Measurements from ENCODE around the gene TNK2.
A peak's percentile ranks its signal among the peaks of the same experiment; 100 is the strongest.

Gene TNK2

GRCh38 chr3:195893516-195893915 lies 14.8 kb downstream of the TNK2 start (continued):
- no peak for TF ChIP-seq ZNF350 (tag by site-specific recombination; IDR thresholded peaks at IDR 0.05)

- ChIA-PET POLR2A (no interaction called here), CTCF (interaction anchor here (2.1 to 2.7 kb wide), 2 partner anchors 31 to 43 kb away, joined by 8 to 37 read pairs; no protein-coding TSS in a partner anchor)
- H3K27ac ChIP-seq (ENCODE audit: extremely low read depth, low read depth, low read length): no peak overlapping the region
- TF ChIP-seq ZFHX2 (tag by site-specific recombination; conservative IDR thresholded peaks at IDR 0.05) (0 out of 2 replicates have a peak, but pooled peaks have one; percentile 58), EGR2 (tag by site-specific recombination; IDR thresholded peaks at IDR 0.05; ENCODE audit: low read depth) (peak; percentile 13; the same call in 1 of the 2 replicates), KLF8 (tag by site-specific recombination; IDR thresholded peaks at IDR 0.05) (no peak)
- H3K4me1 ChIP-seq (ENCODE audit: control insufficient read depth, insufficient read depth, low read length): peaks cover 12% of the 10 kb centered on the region; the same call in 1 of the 2 replicates
- peaks cover 0 to 11% of the 10 kb centered on the region in 2 experiments; a peak in 1 of 3 replicates for H3K36me3 ChIP-seq (ENCODE audit: control insufficient read depth in 2 of 2, insufficient read depth in 1 of 2, low read length in 2 of 2)
- no peak overlapping the region for H3K4me3 ChIP-seq (ENCODE audit: low read depth, low read length)
- H3K9me3 ChIP-seq (ENCODE audit: control insufficient read depth, insufficient read depth, low read depth, low read length): no peaks in the 10 kb centered on the region
These were observed 15.3 kb downstream of the TNK2 start for GRCh38 chr3:195893044-195893395.

DNA sequence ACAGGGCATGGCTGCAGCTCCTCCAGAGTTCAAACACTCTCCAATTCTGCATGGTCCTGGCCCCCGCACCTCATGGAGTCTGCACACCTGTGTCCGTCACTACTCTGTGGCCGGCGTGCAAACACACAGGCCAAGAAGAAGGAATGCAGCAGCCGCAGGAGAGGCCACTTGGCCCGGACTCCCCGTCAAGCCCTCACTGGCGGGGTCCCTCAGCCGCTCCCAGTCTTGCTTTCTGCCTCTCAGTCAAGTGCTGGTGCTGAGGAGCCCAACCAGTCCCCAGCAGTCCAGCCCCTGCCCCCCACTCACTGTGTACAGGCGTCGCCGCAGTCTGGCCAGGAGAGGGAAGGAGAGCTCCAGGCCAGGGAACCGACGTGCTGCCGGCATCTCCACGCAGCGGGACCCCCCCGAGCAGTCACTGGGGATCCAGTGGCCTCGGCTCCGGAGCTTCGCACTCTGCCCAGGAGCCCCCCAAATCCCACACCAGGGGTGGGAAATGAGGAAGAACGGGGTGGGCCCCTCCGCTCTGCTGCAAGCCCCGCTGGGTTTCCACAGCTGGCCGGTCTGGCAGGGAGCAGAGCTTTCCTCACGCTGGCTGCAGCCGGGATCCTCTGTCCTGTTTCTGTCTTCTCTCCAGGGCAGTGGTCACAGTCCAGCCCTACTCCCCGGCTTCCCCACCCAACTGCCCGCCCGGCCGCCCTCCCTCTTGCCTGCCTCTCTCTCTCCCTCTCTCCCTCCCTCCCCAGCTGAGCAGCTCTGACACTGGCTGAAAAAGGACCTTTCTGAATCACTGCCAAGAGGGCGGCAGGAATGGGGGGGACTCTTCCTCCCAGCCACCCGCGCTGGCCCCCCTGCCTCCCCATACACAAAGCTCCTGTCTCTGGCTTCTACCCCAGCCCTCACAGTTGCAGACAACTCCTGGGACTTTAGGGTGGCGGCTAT lies 16.0 kb downstream of the TNK2 start:
- CTCF ChIA-PET: interaction anchor here (1.3 to 2.7 kb wide), 2 partner anchors 23 to 29 kb away, joined by 3 to 12 read pairs; no protein-coding TSS in a partner anchor

GRCh38 chr3:195891431-195892104 lies 16.8 kb downstream of the TNK2 start:
- no peaks in the 10 kb centered on the region for H3K9me3 ChIP-seq (ENCODE audit: control insufficient read depth, insufficient read depth, low read depth, low read length)
- no peak overlapping the region for H3K4me3 ChIP-seq (ENCODE audit: low read depth, low read length)
- peaks cover 0 to 22% of the 10 kb centered on the region in 2 experiments; a peak in 1 of 3 replicates for H3K36me3 ChIP-seq (ENCODE audit: control insufficient read depth in 2 of 2, insufficient read depth in 1 of 2, low read length in 2 of 2)
- peaks cover 3% of the 10 kb centered on the region; the same call in 1 of the 2 replicates for H3K4me1 ChIP-seq (ENCODE audit: control insufficient read depth, insufficient read depth, low read length)
- ChIA-PET CTCF (interaction anchor here (1.3 to 2.7 kb wide), 2 partner anchors 24 to 28 kb away, joined by 3 to 12 read pairs; no protein-coding TSS in a partner anchor), POLR2A (no interaction called here)
- TF ChIP-seq ZSCAN18 (tag by site-specific recombination; IDR thresholded peaks at IDR 0.05) (no peak), ZFP37 (tag by site-specific recombination; IDR thresholded peaks at IDR 0.05) (no peak), ZNF169 (tag by site-specific recombination; IDR thresholded peaks at IDR 0.05) (no peak), ZNF175 (tag by site-specific recombination; IDR thresholded peaks at IDR 0.05) (no peak), ZNF660 (tag by site-specific recombination; IDR thresholded peaks at IDR 0.05) (no peak), ZNF324 (tag by site-specific recombination; IDR thresholded peaks at IDR 0.05) (no peak), ZNF138 (tag by site-specific recombination; IDR thresholded peaks at IDR 0.05; ENCODE audit: borderline replicate concordance) (no peak)
- H3K27ac ChIP-seq (ENCODE audit: extremely low read depth, low read depth, low read length): no peak overlapping the region

More for the DNA sequence above, 16.0 kb downstream of the TNK2 start:
- Histone ChIP-seq H3K36me3 (ENCODE audit: control insufficient read depth in 2 of 2, insufficient read depth in 1 of 2, low read length in 2 of 2) (peaks cover 0 to 17% of the 10 kb centered on the region in 2 experiments; a peak in 1 of 3 replicates), H3K4me1 (ENCODE audit: control insufficient read depth, insufficient read depth, low read length) (peaks cover 8% of the 10 kb centered on the region; the same call in 1 of the 2 replicates), H3K27ac (ENCODE audit: extremely low read depth, low read depth, low read length) (no peak overlapping the region), H3K9me3 (ENCODE audit: control insufficient read depth, insufficient read depth, low read depth, low read length) (no peaks in the 10 kb centered on the region), H3K4me3 (ENCODE audit: low read depth, low read length) (no peak overlapping the region)
- TF ChIP-seq ZNF398 (tag by site-specific recombination; IDR thresholded peaks at IDR 0.05): peak; percentile 68
- TF ChIP-seq ZNF211 (tag by site-specific recombination; IDR thresholded peaks at IDR 0.05; ENCODE audit: low read depth): no peak
- no peak for TF ChIP-seq ZNF843 (tag by site-specific recombination; IDR thresholded peaks at IDR 0.05)
- POLR2A ChIA-PET: no interaction called here

Measured in HEK293 (cell line).